HepG2 (cell line): ENCODE results near the gene HSD3B7. TPM values are rescaled to one million over a fixed set of nuclear protein-coding genes. Genes with fewer than 3 reads are reported as not detected.

Experiments used
- NBN ChIP-seq: fragments of 450-650 bp; conservative IDR thresholded peaks from 2 replicates; pipeline ENCODE4 v1.6.1; 2017
- SETDB1 ChIP-seq: sonication (generic); formaldehyde crosslinking; IDR thresholded peaks from 2 replicates; pipeline ENCODE4 v1.5.1; 2020; ENCODE audit warnings: missing genetic modification reagents, mild to moderate bottlenecking, borderline replicate concordance
- SRSF9 ChIP-seq: fragments of 200-400 bp; formaldehyde crosslinking; IDR thresholded peaks from 2 replicates; pipeline ENCODE4 v1.6.1; 2018; ENCODE audit warnings: borderline replicate concordance, mild to moderate bottlenecking, low read depth, low read length; ENCODE audit not compliant: insufficient read depth, poor library complexity, severe bottlenecking
- ZNF704 ChIP-seq: sonication (generic); formaldehyde crosslinking; IDR thresholded peaks from 2 replicates; pipeline ENCODE4 v1.8.1; 2023; ENCODE audit warnings: mild to moderate bottlenecking, inconsistent platforms, moderate library complexity, missing genetic modification reagents, borderline replicate concordance
- polyA plus RNA-seq, 8 experiments: library from polyadenylated mRNA; depleted of rRNA in 3 of 8; stranded (reverse) in 7 of 8; unstranded in 1 of 8; fragments of >200 nt; fragmentation: Illumina TruSeq in 4 of 8; extraction: Trizol in 4 of 8; gene quantifications; 2 replicates each; pipeline versions ENCODE4 v1.2.1 to v1.2.3, GENCODE V29; 2011 to 2016; ENCODE audit warnings: low read depth in 4 of 8, missing spikeins in 1 of 8, mixed read lengths in 1 of 8; ENCODE audit not compliant: insufficient read depth in 1 of 8
- total RNA-seq, 5 experiments: library from RNA; depleted of rRNA; stranded (reverse); fragments of >200 nt; fragmentation: Illumina TruSeq; extraction: Trizol; gene quantifications; 2 replicates each; pipeline ENCODE4 v1.2.3, GENCODE V29; 2016; ENCODE audit warnings: low read depth in 1 of 5
- TF ChIP-seq, protein P1 (sequence below), 2 experiments: fragments of 450-650 bp in 1 of 2; sonication (generic) in 1 of 2; formaldehyde crosslinking in 1 of 2; IDR thresholded peaks; 2 replicates each; pipeline versions ENCODE4 v1.6.1 to v1.8.0; 2016 to 2022; ENCODE audit warnings: antibody characterized with exemption in 1 of 2, mild to moderate bottlenecking in 1 of 2, missing genetic modification reagents in 1 of 2
- TF ChIP-seq, protein P2 (sequence below): sonication (generic); formaldehyde crosslinking; IDR thresholded peaks from 2 replicates; pipeline ENCODE4 v1.4.0; 2020; ENCODE audit warnings: mild to moderate bottlenecking, missing genetic modification reagents

The HSD3B7 gene
- total and polyA plus RNA-seq, 2 of the 13 experiments (the other 11 are each of a cell fraction or from before 2014, with no cell fraction given) = 32.9 to 69.7 TPM

DNA sequence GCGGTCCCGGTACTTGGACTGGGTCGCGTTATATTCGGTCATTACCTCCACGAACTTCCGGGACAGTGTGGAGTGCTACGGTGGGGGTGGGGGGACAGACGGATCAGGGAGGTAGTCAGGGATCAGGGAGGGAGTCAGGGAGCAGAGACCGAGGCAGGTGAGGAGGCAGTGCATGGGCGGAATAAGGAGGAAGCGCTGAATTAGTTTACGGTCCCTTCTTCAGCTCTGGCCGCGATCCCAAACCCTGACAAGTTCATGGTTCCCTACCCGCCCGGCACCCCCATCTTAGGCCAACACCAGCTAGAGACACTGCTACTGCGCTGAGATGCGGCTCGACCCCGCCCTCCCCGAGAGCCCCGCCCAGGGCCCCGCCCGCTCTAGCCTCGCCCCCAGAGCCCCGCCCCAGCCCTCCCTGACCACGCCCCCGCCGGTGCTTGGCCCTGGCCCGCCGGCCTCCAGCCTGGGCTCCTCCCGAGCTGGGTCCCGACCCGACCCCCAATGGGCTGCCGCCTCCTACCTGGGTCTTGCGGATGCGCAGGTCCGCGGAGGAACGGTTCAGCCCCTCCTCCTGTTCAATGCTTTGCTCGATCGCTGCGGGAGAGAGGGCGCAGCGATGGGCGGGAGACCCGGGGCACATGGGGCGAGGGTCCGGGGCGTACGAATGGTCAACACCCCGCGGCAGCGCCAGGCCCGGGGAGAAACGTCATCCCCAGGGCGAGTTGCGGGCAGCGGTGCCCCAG, 12.1 kb downstream of the HSD3B7 start (continued):
- TF ChIP-seq, protein P1, sequence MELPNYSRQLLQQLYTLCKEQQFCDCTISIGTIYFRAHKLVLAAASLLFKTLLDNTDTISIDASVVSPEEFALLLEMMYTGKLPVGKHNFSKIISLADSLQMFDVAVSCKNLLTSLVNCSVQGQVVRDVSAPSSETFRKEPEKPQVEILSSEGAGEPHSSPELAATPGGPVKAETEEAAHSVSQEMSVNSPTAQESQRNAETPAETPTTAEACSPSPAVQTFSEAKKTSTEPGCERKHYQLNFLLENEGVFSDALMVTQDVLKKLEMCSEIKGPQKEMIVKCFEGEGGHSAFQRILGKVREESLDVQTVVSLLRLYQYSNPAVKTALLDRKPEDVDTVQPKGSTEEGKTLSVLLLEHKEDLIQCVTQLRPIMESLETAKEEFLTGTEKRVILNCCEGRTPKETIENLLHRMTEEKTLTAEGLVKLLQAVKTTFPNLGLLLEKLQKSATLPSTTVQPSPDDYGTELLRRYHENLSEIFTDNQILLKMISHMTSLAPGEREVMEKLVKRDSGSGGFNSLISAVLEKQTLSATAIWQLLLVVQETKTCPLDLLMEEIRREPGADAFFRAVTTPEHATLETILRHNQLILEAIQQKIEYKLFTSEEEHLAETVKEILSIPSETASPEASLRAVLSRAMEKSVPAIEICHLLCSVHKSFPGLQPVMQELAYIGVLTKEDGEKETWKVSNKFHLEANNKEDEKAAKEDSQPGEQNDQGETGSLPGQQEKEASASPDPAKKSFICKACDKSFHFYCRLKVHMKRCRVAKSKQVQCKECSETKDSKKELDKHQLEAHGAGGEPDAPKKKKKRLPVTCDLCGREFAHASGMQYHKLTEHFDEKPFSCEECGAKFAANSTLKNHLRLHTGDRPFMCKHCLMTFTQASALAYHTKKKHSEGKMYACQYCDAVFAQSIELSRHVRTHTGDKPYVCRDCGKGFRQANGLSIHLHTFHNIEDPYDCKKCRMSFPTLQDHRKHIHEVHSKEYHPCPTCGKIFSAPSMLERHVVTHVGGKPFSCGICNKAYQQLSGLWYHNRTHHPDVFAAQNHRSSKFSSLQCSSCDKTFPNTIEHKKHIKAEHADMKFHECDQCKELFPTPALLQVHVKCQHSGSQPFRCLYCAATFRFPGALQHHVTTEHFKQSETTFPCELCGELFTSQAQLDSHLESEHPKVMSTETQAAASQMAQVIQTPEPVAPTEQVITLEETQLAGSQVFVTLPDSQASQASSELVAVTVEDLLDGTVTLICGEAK (IDR thresholded peaks at IDR 0.05) = no peak
- TF ChIP-seq, protein P1 (CRISPR knock-in tag; IDR thresholded peaks at IDR 0.05) = peak; percentile 54
- TF ChIP-seq, protein P2, sequence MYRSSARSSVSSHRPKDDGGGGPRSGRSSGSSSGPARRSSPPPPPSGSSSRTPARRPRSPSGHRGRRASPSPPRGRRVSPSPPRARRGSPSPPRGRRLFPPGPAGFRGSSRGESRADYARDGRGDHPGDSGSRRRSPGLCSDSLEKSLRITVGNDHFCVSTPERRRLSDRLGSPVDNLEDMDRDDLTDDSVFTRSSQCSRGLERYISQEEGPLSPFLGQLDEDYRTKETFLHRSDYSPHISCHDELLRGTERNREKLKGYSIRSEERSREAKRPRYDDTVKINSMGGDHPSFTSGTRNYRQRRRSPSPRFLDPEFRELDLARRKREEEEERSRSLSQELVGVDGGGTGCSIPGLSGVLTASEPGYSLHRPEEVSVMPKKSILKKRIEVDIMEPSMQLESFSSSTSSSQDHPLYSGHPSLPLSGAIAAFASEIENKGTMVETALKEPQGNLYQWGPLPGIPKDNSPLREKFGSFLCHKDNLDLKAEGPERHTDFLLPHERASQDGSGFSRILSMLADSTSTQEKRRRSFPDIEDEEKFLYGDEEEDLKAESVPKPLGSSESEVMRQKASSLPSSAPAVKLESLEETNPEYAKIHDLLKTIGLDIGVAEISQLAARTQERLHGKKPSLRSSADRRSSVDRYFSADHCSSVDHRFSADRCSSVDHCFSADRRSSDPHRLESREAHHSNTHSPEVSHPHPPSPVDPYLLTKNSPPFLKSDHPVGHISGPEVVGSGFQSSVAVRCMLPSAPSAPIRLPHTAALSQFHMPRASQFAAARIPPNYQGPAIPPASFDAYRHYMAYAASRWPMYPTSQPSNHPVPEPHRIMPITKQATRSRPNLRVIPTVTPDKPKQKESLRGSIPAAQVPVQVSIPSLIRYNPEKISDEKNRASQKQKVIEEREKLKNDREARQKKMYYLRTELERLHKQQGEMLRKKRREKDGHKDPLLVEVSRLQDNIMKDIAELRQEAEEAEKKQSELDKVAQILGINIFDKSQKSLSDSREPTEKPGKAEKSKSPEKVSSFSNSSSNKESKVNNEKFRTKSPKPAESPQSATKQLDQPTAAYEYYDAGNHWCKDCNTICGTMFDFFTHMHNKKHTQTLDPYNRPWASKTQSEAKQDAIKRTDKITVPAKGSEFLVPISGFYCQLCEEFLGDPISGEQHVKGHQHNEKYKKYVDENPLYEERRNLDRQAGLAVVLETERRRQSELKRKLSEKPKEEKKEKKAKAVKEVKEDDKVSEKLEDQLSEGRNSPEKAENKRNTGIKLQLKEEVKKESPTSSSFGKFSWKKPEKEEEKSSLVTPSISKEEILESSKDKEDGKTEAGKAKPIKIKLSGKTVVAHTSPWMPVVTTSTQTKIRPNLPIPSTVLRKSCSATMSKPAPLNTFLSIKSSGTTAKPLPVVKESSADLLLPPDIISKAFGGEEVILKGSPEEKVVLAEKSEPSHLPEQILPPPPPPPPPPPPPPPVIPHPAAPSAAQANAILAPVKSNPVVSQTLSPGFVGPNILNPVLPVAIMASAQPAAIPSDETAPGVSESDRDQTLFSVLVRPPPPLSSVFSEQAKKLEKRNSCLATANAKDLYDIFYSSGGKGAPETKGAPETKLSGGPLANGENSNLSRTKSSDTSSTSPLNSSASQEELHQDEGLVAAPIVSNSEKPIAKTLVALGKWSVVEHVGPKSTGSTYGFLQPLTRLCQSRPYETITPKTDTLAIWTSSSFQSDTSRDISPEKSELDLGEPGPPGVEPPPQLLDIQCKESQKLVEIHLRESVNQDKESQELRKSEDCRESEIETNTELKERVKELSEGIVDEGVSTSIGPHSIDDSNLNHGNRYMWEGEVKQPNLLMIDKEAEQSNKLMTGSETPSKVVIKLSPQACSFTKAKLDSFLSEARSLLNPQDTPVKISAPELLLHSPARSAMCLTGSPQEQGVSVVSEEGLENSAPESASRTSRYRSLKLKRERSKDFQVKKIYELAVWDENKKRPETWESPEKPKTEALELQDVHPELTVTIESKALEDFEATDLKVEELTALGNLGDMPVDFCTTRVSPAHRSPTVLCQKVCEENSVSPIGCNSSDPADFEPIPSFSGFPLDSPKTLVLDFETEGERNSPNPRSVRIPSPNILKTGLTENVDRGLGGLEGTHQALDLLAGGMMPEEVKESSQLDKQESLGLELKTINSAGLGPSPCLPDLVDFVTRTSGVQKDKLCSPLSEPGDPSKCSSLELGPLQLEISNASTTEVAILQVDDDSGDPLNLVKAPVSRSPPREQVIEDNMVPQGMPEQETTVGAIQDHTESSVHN (CRISPR knock-in tag) = no peak
- TF ChIP-seq NBN = no peak
- TF ChIP-seq SRSF9 = no peak
- TF ChIP-seq ZNF704 (CRISPR knock-in tag) = no peak
- TF ChIP-seq SETDB1 (CRISPR knock-in tag) = no peak
